ENCODE results near the gene PCDH15. TPM values are rescaled to one million over a fixed set of nuclear protein-coding genes. Genes with fewer than 3 reads are reported as not detected.

The PCDH15 gene
- total RNA-seq, 2 experiments from 2014 or later, result not detected

GRCh38 chr10:54057357-54057756 lies 743.7 kb downstream of the PCDH15 start:
- no peaks in the 10 kb centered on the region for H3K79me2 ChIP-seq (ENCODE audit: insufficient read depth, low read depth, low read length)
- intact Hi-C loops (cut with micrococcal nuclease; ENCODE audit: unreplicated experiment), result no loop called here
- ChIA-PET CTCF (ENCODE audit: unreplicated experiment) (no interaction called here), POLR2A (interaction anchor here (0.9 kb wide), 1 partner anchor 54 kb away, joined by 6 read pairs; no protein-coding TSS in a partner anchor)
- H3K36me3 ChIP-seq (ENCODE audit: insufficient read depth, low read length), result no peaks in the 10 kb centered on the region
- BruUV-seq (replicated peaks), result no TSS peak
- no peak overlapping the region for H3K4me3 ChIP-seq (ENCODE audit: low read depth, low read length, poor library complexity, severe bottlenecking)
- no peaks in the 10 kb centered on the region for H3K9me2 ChIP-seq (ENCODE audit: insufficient read depth, low read length)
- H2AFZ ChIP-seq (ENCODE audit: low read length), result no peak overlapping the region
- H3K9me3 ChIP-seq (ENCODE audit: low read length), result no peaks in the 10 kb centered on the region
- DNase-seq (ENCODE audit: low spot score), result no peak
- TF ChIP-seq CTCF (conservative IDR thresholded peaks at IDR 0.05; ENCODE audit: low read length) (no peak), EZH2phosphoT487 (IDR thresholded peaks at IDR 0.05; ENCODE audit: borderline replicate concordance, low read depth, low read length) (no peak)
- H3K27ac ChIP-seq (ENCODE audit: low read depth, low read length, poor library complexity, severe bottlenecking), result no peak overlapping the region
- H3K4me2 ChIP-seq (ENCODE audit: low read length), result no peak overlapping the region
- no peaks in the 10 kb centered on the region for H4K20me1 ChIP-seq (ENCODE audit: insufficient read depth, low read length)
- H3K4me1 ChIP-seq (ENCODE audit: insufficient read depth, low read length, poor library complexity, severe bottlenecking), result no peaks in the 10 kb centered on the region

DNA sequence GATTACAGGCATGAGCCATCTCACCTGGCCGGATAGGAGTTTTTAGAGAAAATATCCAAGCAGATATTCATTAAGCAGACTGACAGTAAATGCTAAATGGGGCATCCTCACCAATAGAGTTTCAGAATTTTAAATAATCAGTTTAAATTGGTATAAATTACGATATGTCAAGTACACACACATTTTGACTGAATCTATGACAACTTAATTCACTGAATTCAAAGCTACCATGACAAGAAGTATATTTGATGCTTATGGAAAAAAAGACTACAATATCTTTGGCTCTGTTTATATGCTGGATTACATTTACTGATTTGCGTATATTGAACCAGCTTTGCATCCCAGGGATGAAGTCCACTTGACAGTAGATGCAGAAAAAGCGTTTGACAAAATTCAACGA lies 774.7 kb downstream of the PCDH15 start:
- intact Hi-C loops (cut with micrococcal nuclease; ENCODE audit: unreplicated experiment), result no loop called here

More for the DNA sequence above, 774.7 kb downstream of the PCDH15 start:
- Histone ChIP-seq H3K4me3 (ENCODE audit: low read depth, low read length, poor library complexity, severe bottlenecking) (no peak overlapping the region), H3K36me3 (ENCODE audit: insufficient read depth, low read length) (no peaks in the 10 kb centered on the region), H3K4me2 (ENCODE audit: low read length) (no peak overlapping the region), H3K9me3 (ENCODE audit: low read length) (no peaks in the 10 kb centered on the region), H2AFZ (ENCODE audit: low read length) (no peak overlapping the region), H3K79me2 (ENCODE audit: insufficient read depth, low read depth, low read length) (no peaks in the 10 kb centered on the region), H3K27ac (ENCODE audit: low read depth, low read length, poor library complexity, severe bottlenecking) (no peak overlapping the region), H4K20me1 (ENCODE audit: insufficient read depth, low read length) (no peaks in the 10 kb centered on the region), H3K4me1 (ENCODE audit: insufficient read depth, low read length, poor library complexity, severe bottlenecking) (no peaks in the 10 kb centered on the region), H3K9me2 (ENCODE audit: insufficient read depth, low read length) (no peaks in the 10 kb centered on the region)
- POLR2A ChIA-PET, result no interaction called here
- CTCF ChIA-PET (ENCODE audit: unreplicated experiment), result no interaction called here
- no TSS peak for BruUV-seq (replicated peaks)
- no peak for DNase-seq (ENCODE audit: low spot score)
- TF ChIP-seq CTCF (conservative IDR thresholded peaks at IDR 0.05; ENCODE audit: low read length) (no peak), EZH2phosphoT487 (IDR thresholded peaks at IDR 0.05; ENCODE audit: borderline replicate concordance, low read depth, low read length) (no peak)

All from OCI-LY7 (cell line).